Muscle of arm (tissue), 12 donors: Measurements from ENCODE around the gene MGLL. TPM values are rescaled to one million over a fixed set of nuclear protein-coding genes. Genes with fewer than 3 reads are reported as not detected.

Experiments
- DNase-seq: peaks from one replicate; pipeline ENCODE4 v3.0.0-alpha.2; 2013
- polyA plus RNA-seq, 12 donors: library from polyadenylated mRNA; unstranded; fragments of 120-200 nt; gene quantifications; one replicate each; pipeline ENCODE4 v1.2.1, GENCODE V29; 2013; ENCODE audit not compliant: insufficient read length in 12 of 12

Gene MGLL
- polyA plus RNA-seq, 12 donors = 16.2 to 29.9 (median 24.6) TPM; not detected in 1

DNA sequence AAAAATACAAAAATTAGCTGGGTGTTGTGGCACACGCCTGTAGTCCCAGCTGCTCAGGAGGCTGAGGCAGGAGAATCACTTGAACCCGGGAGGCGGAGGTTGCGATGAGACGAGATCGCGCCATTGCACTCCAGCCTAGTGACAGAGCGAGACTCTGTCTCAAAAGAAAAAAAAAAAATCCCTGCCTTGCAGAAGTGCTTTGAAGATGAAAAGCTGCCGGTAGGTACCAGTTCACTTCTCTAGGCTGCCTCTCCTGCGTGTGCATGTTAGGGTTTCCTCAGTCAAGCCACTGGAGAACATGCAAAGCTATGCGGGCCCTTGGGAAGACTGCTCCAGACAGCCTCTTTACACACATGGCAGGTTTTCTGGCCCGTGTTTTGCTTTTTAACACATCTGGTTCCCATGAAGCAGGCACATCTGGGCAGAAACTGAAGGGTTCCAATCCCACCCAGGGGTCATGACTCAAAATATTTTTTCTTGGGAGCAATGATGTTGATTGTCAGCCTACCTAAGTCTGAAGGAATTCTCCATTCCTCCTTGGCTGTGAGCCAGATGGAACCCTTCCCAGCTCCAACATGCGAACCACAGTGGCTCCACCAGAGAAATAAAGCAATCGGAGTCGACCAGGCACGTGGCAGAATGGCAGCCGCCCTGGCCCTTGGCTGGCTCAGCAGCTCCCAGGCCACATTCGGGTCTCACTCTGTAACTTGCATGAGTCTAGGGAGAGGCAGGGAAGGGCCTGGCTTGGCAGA lies 29.6 kb downstream of the MGLL start:
- peak; percentile 68 for DNase-seq

DNA sequence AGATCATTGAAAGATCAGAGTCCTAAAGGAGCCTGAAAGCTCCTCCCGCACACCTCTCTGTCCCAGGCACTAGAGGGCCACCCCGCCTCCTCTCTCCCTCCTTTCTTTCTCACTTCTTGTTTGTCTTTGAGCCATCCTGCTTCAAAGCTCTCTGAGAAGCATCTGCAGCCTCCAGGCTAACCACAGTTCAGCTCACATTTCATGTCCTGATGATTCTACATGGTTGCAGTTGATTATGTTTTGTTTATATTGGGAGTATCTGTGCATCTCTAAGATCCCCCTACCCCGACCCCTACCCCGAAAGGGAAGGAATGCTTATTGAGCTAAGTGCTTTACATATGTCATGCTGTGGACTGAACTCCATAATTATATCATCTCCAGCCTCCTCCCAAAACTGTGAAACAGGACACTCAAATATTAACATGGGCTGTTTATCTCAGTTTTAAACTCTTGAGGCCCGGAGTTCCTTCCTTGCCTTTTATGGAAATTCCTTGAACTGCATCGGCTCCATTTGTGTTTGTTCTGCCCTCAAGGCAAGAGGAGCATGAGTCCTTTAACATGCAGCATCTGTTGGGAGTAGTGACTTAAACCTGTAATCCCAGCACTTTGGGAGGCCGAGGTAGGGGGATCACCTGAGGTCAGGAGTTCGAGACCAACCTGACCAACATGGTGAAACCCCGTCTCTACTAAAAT lies 30.9 kb downstream of the MGLL start:
- no peak for DNase-seq

DNA sequence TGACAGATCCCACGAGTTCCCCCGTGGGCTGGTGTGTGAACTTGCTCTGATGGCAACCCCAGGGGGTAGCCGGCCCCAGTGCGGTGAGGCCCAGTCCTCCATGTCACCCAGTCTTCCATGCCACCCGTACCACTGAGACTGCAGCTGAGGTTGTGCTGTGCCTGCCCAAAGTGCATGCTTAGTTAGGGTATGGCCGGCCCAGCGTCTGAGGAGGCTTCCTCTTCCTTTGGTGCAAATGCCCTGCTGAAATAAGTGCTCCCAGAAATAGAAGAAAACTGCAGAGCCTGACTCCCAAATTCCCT lies 31.5 kb downstream of the MGLL start:
- no peak for DNase-seq

DNA sequence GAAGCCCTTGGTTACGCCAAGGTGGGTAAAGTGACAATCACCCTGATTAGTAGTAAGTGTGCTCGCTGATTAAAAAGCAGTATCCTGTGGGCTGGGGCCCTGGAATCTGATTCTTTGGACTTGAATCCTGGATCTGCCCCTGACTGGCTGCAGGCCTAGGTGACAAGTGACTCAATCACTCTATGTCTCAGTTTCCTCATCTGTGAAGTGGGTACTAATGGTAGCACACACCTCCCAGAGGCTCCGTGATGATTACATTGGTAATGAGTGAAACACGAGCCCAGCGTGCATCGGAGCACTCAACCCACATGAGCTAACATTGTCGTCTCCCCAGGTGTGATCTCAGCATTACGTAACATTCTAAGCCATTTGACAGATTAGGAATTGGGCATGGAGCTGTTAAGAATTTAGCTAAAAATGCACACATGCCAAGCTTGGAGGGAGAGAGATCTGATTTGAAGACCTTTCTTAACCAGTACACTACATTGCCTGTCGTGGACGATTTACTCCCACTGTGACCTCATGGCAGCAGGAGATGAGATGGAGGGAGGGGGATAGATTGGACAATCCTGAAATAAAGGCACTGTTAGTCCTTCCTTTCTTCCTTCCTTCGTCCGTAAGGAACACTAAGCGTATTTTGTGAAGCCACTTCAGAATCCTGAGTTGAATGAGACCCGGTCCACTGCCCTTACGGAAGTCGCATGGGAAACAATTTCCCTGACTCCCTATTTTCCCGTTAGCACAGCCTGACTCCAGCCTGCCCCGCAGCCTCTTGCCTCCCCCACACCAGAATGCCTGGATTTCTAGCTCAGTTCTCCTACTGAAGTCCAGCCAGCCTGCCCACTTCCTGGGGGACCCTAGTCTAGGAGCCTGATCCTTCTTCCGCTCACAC lies 32.1 kb downstream of the MGLL start:
- DNase-seq = no peak

DNA sequence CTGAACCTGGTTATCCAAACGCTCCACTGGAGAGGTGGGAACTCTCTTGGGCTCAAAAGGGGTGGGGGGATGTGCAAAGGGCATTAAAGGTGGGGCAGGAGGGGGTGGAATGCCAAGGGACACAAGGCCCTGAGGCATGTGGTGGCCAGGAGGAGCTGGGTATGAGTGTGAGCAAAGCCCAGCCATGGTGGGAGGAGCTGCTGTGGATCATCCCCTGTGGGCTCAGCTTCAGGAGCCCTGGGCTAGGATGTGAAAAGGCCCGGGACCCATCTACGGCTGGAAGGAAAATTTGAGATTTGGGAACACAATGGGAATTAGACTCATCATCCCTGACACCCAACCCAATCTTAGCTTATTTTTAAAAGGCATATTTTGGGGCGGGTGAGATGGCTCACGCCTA lies 33.3 kb downstream of the MGLL start:
- DNase-seq = no peak

DNA sequence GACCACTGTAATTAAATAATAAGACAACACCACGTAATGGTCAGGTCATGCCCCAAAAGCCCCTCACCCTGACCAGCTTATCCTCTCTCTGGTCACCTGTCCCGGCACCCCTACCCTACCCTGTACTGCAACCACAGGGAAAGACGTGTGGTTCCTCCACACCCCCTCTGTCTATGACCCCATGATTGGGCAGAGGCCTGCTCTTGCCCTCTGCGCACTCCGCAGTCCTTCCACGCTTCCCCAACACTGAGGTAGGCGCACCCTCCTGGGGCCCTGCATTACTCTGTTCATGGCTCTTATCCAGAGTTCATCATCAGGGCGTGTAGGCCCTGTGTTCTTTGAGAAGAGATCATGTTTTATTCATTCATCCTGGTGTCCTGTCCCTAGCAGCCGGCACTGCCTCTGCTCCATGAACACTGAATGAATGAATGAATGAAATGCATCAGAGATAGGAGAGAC lies 33.8 kb downstream of the MGLL start:
- no peak for DNase-seq

DNA sequence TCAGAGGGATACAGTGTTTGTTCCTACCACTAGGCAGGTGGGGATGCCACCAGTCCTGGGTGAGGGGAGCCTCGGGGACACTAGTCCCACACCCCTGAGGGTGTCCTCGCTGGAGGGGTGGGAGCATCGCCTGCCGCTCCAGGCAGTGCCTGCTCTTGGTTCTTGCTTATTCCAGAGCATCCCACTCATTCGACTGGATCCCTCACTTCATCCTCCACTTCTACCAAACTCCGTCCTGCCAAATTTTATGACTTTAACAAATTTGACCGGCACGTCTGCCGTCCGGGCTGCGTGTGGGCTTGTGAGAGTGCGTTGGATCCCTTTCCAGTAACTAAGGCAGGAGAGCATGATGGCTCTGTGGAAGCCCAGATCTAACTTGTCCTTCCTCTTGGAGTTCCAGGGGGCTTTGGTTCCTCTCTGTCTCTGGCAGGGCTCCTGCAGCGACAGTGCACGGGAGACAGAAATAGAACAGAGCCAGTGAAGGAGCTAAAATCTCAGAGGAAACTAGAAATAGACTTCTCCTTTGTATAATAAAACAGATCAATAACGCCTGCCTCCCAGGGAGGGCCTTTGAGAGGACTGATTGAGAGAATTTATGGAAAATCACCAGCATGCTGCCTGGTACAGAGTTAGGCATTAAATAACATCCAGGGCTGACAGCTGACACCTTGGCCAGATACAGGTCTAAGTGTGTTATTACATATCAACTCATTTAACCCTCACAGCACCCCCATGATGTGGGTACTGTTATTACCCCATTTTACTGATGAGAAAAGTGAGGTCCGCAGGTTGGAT lies 34.5 kb downstream of the MGLL start:
- no peak for DNase-seq

DNA sequence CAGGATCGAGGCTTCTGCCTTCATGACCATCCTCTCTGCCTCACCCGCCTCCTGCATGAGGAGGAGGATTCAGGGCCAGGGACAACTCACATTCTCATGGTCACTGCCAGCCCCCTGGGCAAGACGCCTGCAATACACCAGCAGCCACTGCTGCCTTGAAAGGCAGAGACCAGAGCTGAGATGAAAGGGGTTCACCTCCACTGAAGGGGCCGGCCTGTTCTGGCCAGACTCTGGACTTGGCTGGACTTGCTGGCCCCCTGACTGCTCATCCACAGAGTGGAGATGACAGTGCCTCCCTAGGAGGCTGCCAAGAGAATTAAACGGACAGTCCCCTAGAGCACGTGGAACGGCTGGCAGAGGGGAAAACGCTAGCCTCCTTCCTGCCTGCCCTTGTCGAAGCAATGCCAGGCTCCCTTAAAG lies 35.2 kb downstream of the MGLL start:
- peak; percentile 69 for DNase-seq

DNA sequence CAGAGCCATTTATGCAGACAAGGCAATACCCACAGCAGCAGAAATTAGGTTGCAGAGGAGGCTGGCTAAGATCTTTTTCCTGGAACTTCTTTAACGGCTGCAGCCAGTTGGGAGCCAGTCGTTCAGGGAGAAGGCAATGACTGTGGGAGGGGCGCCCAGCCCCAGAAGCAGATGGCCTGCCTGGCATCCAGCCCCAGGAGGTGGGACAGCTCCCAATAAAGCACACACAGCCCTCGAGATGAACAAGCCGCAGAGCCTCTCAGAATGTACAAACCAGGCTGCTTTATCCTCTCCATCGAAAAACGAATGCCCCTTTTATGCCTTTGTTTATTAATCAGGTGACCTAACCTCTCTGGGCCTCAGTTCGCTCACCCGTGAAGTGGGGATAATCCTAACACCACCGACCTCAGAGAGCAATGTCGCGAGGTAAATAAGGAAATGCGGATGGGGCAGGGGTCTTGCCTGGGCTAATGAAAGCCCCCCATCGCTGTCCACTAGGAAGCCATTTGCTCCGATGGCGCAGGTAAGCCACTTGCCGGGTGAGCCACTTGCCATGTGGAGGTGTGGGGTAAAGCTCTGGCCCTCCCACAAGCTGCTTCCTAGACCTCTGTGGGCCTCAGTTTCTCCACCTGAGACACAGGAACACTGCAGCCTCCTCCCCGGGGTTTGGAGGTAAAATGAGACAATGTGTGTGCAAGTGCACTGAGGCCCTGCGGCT lies 35.8 kb downstream of the MGLL start:
- peak; percentile 86 for DNase-seq

DNA sequence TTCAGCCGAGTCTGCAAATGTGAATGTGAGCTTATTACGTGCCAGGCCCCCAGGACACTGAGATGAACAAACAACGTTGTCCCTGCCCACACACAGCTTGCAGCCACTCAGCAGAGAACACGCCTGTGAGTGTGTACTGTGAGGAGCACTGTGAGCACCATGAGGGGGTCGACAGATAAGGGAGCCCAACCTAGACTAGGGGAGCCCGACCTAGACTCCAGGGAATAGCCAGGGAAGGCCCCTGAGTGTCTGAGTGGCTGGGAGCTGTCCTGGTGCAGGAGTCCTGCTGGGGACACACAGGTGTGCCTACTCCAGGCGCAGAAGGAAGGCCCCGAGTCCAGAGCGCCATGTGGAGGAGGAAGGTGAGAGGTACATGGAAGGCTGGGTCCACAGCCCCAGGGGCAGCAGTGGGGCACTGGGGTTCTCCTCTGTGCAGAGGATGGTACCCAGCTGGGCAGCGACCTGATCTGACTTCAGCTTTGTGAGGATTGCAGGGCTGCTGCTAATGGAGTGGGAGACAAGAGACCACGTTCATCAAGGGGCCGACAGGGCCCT lies 36.5 kb downstream of the MGLL start:
- DNase-seq = no peak

DNA sequence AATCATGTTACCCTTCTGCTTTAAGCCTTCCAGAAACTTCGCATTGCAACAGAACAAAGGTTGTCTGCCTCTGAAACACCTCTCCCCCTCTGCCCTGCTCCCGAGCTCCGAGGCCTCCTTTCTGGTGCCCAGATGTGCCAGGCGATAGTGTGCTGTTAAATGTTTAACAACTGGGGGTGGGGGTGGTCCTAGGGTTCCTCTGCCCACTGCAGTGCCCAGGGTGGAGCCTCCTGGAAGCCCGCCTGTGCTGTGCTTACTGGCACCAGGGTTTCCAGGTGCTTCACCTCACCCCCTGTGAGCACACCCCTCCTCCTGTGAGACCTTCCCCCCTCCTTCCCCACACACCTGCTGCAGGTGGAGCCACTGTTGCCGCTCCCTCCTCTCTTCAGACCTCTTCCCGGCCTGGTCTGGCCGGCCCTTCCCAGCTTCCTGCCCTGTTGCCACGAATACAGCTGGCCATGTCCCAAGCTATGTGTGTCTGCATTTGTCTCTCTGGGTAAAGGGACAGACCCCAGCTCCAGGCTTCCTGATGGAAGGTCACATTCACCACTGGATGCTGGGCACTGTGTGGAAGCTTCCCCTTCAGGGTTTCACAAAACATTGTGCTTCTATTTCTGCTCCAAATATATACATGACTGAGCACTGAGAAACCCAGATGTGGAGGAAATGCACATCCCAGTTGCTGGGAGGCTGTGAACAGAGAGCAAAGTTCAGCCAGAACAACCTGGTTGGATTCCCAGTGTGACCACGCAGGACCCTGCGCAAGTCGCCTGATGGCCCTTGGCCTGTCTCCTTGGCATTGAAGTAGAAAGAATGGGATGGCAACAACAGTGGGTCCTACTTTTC lies 37.2 kb downstream of the MGLL start:
- no peak for DNase-seq

DNA sequence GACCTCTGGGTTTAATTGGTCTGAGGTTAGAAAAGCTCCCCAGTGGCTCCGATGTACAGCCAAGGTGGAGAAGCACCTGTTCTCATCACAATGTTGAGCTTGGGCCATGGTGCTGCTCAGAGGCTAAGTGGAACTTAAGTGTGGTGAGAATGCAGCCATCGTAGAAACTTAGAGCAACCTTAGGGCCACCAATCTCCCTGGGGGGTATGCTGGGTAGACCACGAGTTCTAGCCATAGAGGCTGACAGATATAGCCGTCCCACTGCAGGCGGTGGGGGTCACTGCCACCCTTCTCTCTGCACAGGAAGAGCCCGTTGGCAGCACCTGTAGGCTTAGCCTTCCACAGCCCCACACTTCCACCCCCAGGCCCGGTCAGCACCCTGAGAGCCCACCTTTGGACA lies 38.0 kb downstream of the MGLL start:
- DNase-seq = no peak

DNA sequence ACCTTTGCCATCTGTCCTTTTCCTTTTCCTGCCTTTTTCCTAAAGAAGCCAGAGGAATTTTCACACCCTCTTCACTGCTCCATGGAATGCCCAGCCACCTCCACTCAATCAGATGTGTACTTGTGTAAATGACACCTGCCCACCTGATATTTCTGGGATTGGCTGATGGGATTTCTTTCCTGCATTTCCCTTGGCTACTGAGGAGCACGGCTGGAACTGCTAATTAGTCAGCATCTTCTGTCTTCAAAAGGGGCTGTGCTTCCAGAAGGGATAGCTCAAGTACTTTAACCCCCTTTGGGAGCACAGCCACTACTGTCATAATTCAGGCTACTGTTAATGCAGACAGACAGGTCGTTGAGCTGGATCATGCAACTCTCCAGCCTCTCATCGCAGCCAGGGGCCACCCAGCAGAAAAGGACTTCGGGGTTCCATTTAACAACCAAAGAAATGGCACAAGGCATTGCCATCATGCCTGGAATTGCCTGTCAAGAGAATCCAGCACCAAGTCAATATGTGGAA lies 38.6 kb downstream of the MGLL start:
- DNase-seq = no peak

DNA sequence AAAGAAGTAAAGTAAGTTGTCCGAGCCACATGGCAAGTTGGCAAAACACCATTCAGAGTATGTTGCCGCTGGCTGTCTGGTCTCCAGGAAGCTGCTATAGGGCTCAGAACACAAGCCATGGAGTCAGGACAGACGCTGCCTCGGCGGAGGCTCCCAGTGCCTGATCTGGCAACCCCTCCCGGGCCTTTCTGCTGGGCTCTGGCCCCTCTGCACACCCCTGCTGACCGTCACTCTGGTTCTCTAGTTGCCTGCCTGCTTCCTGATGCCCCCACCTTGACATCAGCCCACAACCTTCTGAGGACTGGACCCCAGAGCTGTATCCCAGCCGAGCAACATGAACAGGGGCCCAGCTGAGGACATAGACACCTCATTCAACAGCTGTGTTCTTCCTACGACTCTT lies 39.1 kb downstream of the MGLL start:
- no peak for DNase-seq

DNA sequence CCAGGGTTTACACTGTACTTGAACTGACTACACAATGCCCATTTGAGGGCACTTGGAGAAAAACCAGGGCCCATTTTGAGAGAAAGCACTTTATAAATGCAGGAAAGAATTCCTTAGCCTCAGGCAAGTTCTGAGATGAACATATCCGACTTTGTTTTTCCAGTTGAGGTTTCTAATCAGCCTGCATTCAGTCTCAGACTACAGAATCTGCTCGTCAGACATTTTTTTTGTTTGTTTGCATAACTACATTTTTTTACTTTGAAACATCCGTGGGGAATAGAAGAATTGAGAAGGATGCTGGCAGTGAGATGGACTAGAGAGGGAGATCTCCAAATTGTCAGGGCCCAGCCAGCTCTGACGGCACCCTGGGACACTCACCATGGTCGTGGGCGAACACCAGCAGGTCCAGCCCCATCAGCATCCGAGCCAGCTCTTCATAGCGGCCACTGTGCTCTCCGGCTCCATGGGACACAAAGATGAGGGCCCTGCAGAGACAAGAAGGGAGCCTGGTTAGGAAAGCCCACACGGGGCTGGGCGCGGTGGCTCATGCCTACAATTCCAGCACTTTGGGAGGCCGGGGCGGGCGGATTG lies 40.8 kb downstream of the MGLL start:
- no peak for DNase-seq

DNA sequence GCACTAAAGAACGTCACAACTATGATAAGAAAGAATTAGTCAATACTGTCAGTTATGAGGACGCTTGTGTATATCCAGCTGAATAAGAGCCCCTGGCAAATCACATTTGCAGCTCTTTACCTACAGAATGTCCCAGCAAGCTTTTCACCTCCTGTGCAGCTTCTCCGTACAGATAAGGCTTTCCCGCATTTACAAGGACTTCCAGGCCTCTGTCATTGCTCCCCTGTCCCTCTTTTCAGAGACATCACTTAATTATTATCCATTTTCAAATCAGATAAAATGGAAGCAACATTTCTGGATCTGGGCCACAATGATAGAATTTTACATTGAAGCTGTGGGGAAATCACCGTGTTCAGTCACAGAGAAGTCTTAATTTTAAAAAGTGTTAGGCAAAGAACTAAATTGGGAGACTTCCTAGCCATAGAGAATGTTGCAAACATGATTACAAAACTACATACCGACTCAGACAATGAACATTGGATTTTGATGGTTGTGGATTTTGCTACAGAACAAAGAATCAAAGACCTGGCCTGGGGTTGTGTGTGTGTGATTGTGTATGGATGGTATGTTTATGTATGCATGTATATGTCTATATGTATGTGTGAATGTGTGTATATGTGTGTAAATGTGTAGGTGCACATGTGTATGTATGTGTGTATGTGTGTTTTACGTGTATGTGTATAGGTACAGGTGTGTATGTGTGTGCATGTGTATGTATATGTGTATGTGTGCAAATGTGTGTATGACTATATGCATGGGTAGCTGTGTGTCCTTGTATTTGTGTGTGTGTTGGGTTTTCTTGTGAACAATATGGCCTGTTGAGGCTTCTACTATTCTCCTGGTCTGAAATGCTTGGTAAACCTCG lies 41.5 kb downstream of the MGLL start:
- DNase-seq = no peak

DNA sequence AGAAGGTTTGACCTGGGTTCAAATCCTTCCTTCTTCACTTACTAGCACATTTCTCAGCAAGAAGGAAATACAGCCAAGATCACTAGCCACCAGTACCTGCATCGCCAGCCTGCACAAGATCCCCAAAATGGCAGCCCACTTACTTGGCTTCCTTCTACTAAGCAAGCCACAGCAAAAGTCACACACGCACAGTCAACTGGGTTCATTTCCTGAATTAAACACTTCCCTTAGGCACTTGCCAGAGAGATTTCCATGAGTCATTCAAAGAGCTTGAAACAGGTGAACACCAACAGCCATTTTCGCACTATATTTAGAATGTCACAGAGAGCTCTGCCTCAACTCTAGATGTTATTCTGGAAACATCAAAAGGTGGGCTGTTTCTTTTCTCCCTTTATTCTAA lies 42.6 kb downstream of the MGLL start:
- no peak for DNase-seq
